Astrocyte (in vitro differentiated cells and primary cell): Measurements from ENCODE around the gene NXPH3.

Experiments used
- CTCF ChIP-seq: IDR thresholded peaks from 2 replicates; pipeline ENCODE4 v1.5.1; 2011; ENCODE audit warnings: low read depth, mild to moderate bottlenecking, inconsistent platforms, low read length, moderate library complexity; ENCODE audit not compliant: insufficient read depth
- EZH2 ChIP-seq: IDR thresholded peaks from 2 replicates; pipeline ENCODE4 v1.6.1; 2012; ENCODE audit warnings: mild to moderate bottlenecking, low read length, inconsistent platforms; ENCODE audit not compliant: insufficient read depth

- TF ChIP-seq EZH2 (no peak), CTCF (no peak)
Measured at GRCh38 chr17:49571283-49571682, 4.4 kb upstream of the NXPH3 start.
